ENCODE results near the gene STK38. TPM values are rescaled to one million over a fixed set of nuclear protein-coding genes. Genes with fewer than 3 reads are reported as not detected.

Gene STK38
- total RNA-seq, 1 experiment from 2014 or later, result 31.5 TPM

DNA sequence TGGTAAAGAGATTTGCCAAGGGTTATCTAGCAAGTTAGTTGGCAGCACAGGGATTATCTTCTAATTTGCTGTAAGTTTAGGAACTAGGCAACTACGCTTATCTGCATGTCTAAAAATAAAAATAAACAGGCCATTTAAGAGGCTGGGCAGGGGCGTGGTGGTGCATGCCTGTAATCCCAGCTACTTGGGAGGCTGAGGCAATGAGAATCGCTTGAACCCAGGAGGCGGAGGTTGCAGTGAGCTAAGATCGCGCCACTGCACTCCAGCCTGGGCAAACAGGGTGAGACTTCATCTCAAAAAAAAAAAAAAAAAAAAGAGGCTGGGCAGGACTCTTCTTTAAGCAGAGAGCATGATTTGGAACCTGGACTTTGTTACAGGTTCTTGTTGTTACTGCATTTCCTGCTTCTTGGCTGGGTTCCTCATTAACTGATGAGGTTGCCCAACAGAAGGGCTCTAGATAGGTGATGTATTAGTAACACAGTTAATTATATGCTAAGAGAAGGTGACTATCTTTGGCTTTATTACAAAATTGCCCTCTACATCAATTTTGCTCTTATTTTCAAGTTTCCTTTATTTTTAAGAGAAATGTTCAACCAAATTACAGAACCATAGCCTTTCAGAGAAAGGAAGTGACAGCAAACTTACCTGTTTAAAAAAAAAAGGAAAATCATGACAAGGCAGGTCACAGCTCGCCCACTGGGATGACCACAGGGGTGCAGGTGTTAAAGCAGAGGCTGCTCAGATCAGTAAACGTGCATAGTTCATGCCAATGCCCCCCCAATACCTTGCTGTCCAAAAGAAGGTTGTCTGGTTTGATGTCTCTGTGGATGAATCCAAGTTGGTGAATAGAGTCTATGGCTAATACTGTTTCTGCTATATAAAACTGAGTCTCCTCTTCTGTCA is 32.5 kb downstream of the STK38 start:
- Histone ChIP-seq H2AFZ (ENCODE audit: low read length) (no peak overlapping the region), H3K4me2 (ENCODE audit: low read depth, low read length, poor library complexity, severe bottlenecking) (no peak overlapping the region), H3K9me3 (ENCODE audit: low read length) (no peaks in the 10 kb centered on the region), H3K27ac (ENCODE audit: low read length) (no peak overlapping the region), H3K79me2 (ENCODE audit: low read length) (peaks cover 7% of the 10 kb centered on the region; the same call in 1 of the 2 replicates), H3K9me2 (replicated peaks; ENCODE audit: insufficient read depth, low read length) (no peaks in the 10 kb centered on the region), H3K9ac (ENCODE audit: low read length) (no peak overlapping the region), H3K4me3 (ENCODE audit: low read length) (no peak overlapping the region), H3K4me1 (ENCODE audit: low read length) (peaks cover 41% of the 10 kb centered on the region), H4K20me1 (ENCODE audit: insufficient read depth, low read depth, low read length) (no peaks in the 10 kb centered on the region), H3K27me3 (ENCODE audit: low read length) (no peaks in the 10 kb centered on the region), H3K36me3 (ENCODE audit: insufficient read depth, low read length) (peaks cover 55% of the 10 kb centered on the region)
- no peak for DNase-seq

DNA sequence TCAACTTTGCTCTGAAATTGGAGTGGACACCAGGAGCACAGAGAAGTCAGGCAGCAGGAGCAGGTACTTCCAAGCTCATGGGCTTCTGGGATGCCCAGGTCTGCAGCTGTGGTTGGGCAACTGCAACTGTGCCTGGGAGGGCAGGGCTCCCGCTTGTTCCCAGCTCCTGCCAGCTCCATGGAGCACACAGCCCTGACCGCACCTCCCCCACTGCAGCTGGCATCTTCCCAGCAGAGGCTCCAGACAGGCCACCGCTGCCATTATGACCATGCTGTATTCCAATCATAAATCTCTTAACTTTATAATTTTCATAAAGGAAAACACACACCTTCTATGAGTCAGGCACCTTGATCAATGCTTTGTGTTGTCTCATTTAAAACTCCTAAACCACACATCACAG is 36.9 kb downstream of the STK38 start:
- Histone ChIP-seq H3K9me2 (replicated peaks; ENCODE audit: insufficient read depth, low read length) (no peaks in the 10 kb centered on the region), H3K9me3 (ENCODE audit: low read length) (no peaks in the 10 kb centered on the region), H2AFZ (ENCODE audit: low read length) (no peak overlapping the region), H3K4me2 (ENCODE audit: low read depth, low read length, poor library complexity, severe bottlenecking) (no peak overlapping the region), H3K9ac (ENCODE audit: low read length) (no peak overlapping the region), H3K36me3 (ENCODE audit: insufficient read depth, low read length) (peaks cover 47% of the 10 kb centered on the region), H3K4me1 (ENCODE audit: low read length) (no peaks in the 10 kb centered on the region), H3K79me2 (ENCODE audit: low read length) (no peaks in the 10 kb centered on the region), H3K27me3 (ENCODE audit: low read length) (no peaks in the 10 kb centered on the region), H3K4me3 (ENCODE audit: low read length) (no peak overlapping the region), H4K20me1 (ENCODE audit: insufficient read depth, low read depth, low read length) (no peaks in the 10 kb centered on the region), H3K27ac (ENCODE audit: low read length) (no peak overlapping the region)
- DNase-seq, result no peak

DNA sequence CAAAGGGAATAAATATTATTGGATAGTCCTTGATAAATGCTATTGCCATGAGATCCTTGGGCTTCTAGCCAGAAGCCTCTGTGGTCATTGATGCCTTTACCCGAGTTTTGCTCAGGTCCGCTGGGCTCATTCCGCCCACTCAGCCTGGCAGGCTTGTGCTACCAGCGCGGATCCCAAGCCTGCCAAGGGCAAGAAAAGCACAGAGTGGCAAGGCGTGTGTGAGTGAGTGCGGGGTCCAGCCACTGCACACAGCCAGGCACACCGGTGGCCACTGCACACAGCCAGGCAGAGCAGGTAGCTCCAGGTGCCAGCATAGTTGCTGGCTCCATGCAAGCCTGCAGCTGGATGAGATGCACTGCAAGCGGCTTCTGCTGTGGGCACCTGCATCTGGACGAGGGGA is 38.7 kb downstream of the STK38 start:
- Histone ChIP-seq H2AFZ (ENCODE audit: low read length) (no peak overlapping the region), H4K20me1 (ENCODE audit: insufficient read depth, low read depth, low read length) (no peaks in the 10 kb centered on the region), H3K4me1 (ENCODE audit: low read length) (no peaks in the 10 kb centered on the region), H3K27me3 (ENCODE audit: low read length) (no peaks in the 10 kb centered on the region), H3K36me3 (ENCODE audit: insufficient read depth, low read length) (peaks cover 49% of the 10 kb centered on the region), H3K9me2 (replicated peaks; ENCODE audit: insufficient read depth, low read length) (no peaks in the 10 kb centered on the region), H3K79me2 (ENCODE audit: low read length) (no peaks in the 10 kb centered on the region), H3K27ac (ENCODE audit: low read length) (no peak overlapping the region), H3K9ac (ENCODE audit: low read length) (no peak overlapping the region), H3K4me3 (ENCODE audit: low read length) (no peak overlapping the region), H3K4me2 (ENCODE audit: low read depth, low read length, poor library complexity, severe bottlenecking) (no peak overlapping the region), H3K9me3 (ENCODE audit: low read length) (no peaks in the 10 kb centered on the region)
- DNase-seq, result no peak

GRCh38 chr6:36506611-36507010 is 40.7 kb downstream of the STK38 start:
- Histone ChIP-seq H3K27ac (ENCODE audit: low read length) (no peak overlapping the region), H3K9me2 (replicated peaks; ENCODE audit: insufficient read depth, low read length) (no peaks in the 10 kb centered on the region), H3K27me3 (ENCODE audit: low read length) (no peaks in the 10 kb centered on the region), H4K20me1 (ENCODE audit: insufficient read depth, low read depth, low read length) (no peaks in the 10 kb centered on the region), H2AFZ (ENCODE audit: low read length) (no peak overlapping the region), H3K9me3 (ENCODE audit: low read length) (no peaks in the 10 kb centered on the region), H3K4me3 (ENCODE audit: low read length) (no peak overlapping the region), H3K9ac (ENCODE audit: low read length) (no peak overlapping the region), H3K36me3 (ENCODE audit: insufficient read depth, low read length) (peaks cover 52% of the 10 kb centered on the region), H3K4me1 (ENCODE audit: low read length) (no peaks in the 10 kb centered on the region), H3K4me2 (ENCODE audit: low read depth, low read length, poor library complexity, severe bottlenecking) (no peak overlapping the region), H3K79me2 (ENCODE audit: low read length) (no peaks in the 10 kb centered on the region)
- DNase-seq, result no peak

- no peaks in the 10 kb centered on the region for H3K9me2 ChIP-seq (replicated peaks; ENCODE audit: insufficient read depth, low read length)
- no peaks in the 10 kb centered on the region for H3K27me3 ChIP-seq (ENCODE audit: low read length)
- H3K27ac ChIP-seq (ENCODE audit: low read length), result no peak overlapping the region
- peaks cover 50% of the 10 kb centered on the region for H3K36me3 ChIP-seq (ENCODE audit: insufficient read depth, low read length)
- H4K20me1 ChIP-seq (ENCODE audit: insufficient read depth, low read depth, low read length), result no peaks in the 10 kb centered on the region
- no peaks in the 10 kb centered on the region for H3K79me2 ChIP-seq (ENCODE audit: low read length)
- H3K4me1 ChIP-seq (ENCODE audit: low read length), result no peaks in the 10 kb centered on the region
- no peak for DNase-seq
- H2AFZ ChIP-seq (ENCODE audit: low read length), result no peak overlapping the region
- no peaks in the 10 kb centered on the region for H3K9me3 ChIP-seq (ENCODE audit: low read length)
- no peak overlapping the region for H3K4me2 ChIP-seq (ENCODE audit: low read depth, low read length, poor library complexity, severe bottlenecking)
- H3K9ac ChIP-seq (ENCODE audit: low read length), result no peak overlapping the region
- no peak overlapping the region for H3K4me3 ChIP-seq (ENCODE audit: low read length)
These were observed 41.3 kb downstream of the STK38 start for GRCh38 chr6:36505744-36506534.

GRCh38 chr6:36504982-36505381 is 42.3 kb downstream of the STK38 start:
- no peak overlapping the region for H2AFZ ChIP-seq (ENCODE audit: low read length)
- H3K27ac ChIP-seq (ENCODE audit: low read length), result no peak overlapping the region
- no peaks in the 10 kb centered on the region for H3K9me3 ChIP-seq (ENCODE audit: low read length)
- no peaks in the 10 kb centered on the region for H4K20me1 ChIP-seq (ENCODE audit: insufficient read depth, low read depth, low read length)
- no peaks in the 10 kb centered on the region for H3K4me1 ChIP-seq (ENCODE audit: low read length)
- no peaks in the 10 kb centered on the region for H3K9me2 ChIP-seq (replicated peaks; ENCODE audit: insufficient read depth, low read length)
- no peaks in the 10 kb centered on the region for H3K79me2 ChIP-seq (ENCODE audit: low read length)
- no peak for DNase-seq
- H3K9ac ChIP-seq (ENCODE audit: low read length), result no peak overlapping the region
- peaks cover 41% of the 10 kb centered on the region for H3K36me3 ChIP-seq (ENCODE audit: insufficient read depth, low read length)
- no peak overlapping the region for H3K4me2 ChIP-seq (ENCODE audit: low read depth, low read length, poor library complexity, severe bottlenecking)
- no peaks in the 10 kb centered on the region for H3K27me3 ChIP-seq (ENCODE audit: low read length)
- no peak overlapping the region for H3K4me3 ChIP-seq (ENCODE audit: low read length)

DNA sequence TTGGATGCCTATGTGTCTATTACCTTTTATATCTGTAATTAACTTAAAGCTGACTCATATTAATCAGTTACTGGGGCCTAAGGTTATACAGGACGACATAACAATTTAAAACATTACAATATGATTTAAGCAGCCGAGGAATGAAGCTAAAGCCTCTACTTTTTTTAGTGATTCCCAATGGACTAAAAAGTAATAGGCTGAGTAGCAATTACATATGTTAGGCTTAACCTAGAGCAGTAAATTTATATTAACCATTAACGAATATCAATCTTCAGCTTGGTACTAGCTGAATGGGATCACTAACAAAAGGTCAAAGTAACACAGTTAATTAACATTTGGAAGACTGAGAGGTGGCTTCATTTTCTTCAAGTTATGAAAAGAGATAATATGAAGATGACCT is 43.1 kb downstream of the STK38 start:
- no peaks in the 10 kb centered on the region for H4K20me1 ChIP-seq (ENCODE audit: insufficient read depth, low read depth, low read length)
- H3K27ac ChIP-seq (ENCODE audit: low read length), result no peak overlapping the region
- H3K27me3 ChIP-seq (ENCODE audit: low read length), result no peaks in the 10 kb centered on the region
- peaks cover 38% of the 10 kb centered on the region; the same call in 1 of the 2 replicates for H3K36me3 ChIP-seq (ENCODE audit: insufficient read depth, low read length)
- no peak for DNase-seq
- H3K9me3 ChIP-seq (ENCODE audit: low read length), result no peaks in the 10 kb centered on the region
- H2AFZ ChIP-seq (ENCODE audit: low read length), result no peak overlapping the region
- no peak overlapping the region for H3K4me3 ChIP-seq (ENCODE audit: low read length)
- no peak overlapping the region for H3K9ac ChIP-seq (ENCODE audit: low read length)
- H3K4me1 ChIP-seq (ENCODE audit: low read length), result no peaks in the 10 kb centered on the region
- no peaks in the 10 kb centered on the region for H3K79me2 ChIP-seq (ENCODE audit: low read length)
- H3K4me2 ChIP-seq (ENCODE audit: low read depth, low read length, poor library complexity, severe bottlenecking), result no peak overlapping the region
- H3K9me2 ChIP-seq (replicated peaks; ENCODE audit: insufficient read depth, low read length), result no peaks in the 10 kb centered on the region

GRCh38 chr6:36501686-36502085 is 45.6 kb downstream of the STK38 start:
- no peak overlapping the region for H3K9ac ChIP-seq (ENCODE audit: low read length)
- H3K27ac ChIP-seq (ENCODE audit: low read length), result no peak overlapping the region
- H3K4me3 ChIP-seq (ENCODE audit: low read length), result no peak overlapping the region
- DNase-seq, result no peak
- H3K9me2 ChIP-seq (replicated peaks; ENCODE audit: insufficient read depth, low read length), result no peaks in the 10 kb centered on the region
- no peaks in the 10 kb centered on the region for H3K9me3 ChIP-seq (ENCODE audit: low read length)
- no peaks in the 10 kb centered on the region for H3K4me1 ChIP-seq (ENCODE audit: low read length)
- no peaks in the 10 kb centered on the region for H4K20me1 ChIP-seq (ENCODE audit: insufficient read depth, low read depth, low read length)
- H3K4me2 ChIP-seq (ENCODE audit: low read depth, low read length, poor library complexity, severe bottlenecking), result no peak overlapping the region
- peaks cover 35% of the 10 kb centered on the region; the same call in 1 of the 2 replicates for H3K36me3 ChIP-seq (ENCODE audit: insufficient read depth, low read length)
- H3K79me2 ChIP-seq (ENCODE audit: low read length), result no peaks in the 10 kb centered on the region
- H2AFZ ChIP-seq (ENCODE audit: low read length), result no peak overlapping the region
- H3K27me3 ChIP-seq (ENCODE audit: low read length), result no peaks in the 10 kb centered on the region
